Activated CD4-positive, alpha-beta memory T cell treated with anti-CD3 and anti-CD28 coated beads, Interleukin-2, amount 10 ng/mL, durations not matched to agents 7 days and 5 days (primary cell): Measurements from ENCODE around the gene LDB2. TPM values are rescaled to one million over a fixed set of nuclear protein-coding genes. Genes with fewer than 3 reads are reported as not detected.

ENCODE experiments used
- CTCF ChIA-PET: fragments of 350-600 bp; sonication (Branson Sonifier 250); formaldehyde crosslinking; loops from one replicate; lab custom pipeline; 2021; ENCODE audit warnings: antibody characterized with exemption, inconsistent platforms; lab: Charles Lee
- POLR2A ChIA-PET: fragments of 350-600 bp; sonication (Branson Sonifier 250); formaldehyde crosslinking; loops from one replicate; lab custom pipeline; 2021; ENCODE audit warnings: antibody characterized with exemption; lab: Charles Lee
- DNase-seq: peaks from one replicate; pipeline ENCODE4 v3.0.0-alpha.2; 2020
- H3K27ac Mint-ChIP-seq: one replicate; pipeline ENCODE4 v1.8.0; 2021; ENCODE audit warnings: mild to moderate bottlenecking, mixed read lengths
- H3K27me3 Mint-ChIP-seq: one replicate; pipeline ENCODE4 v1.8.0; 2021; ENCODE audit warnings: mixed read lengths
- H3K36me3 Mint-ChIP-seq: one replicate; pipeline ENCODE4 v1.8.0; 2021; ENCODE audit warnings: low read depth, mixed read lengths
- H3K4me1 Mint-ChIP-seq: one replicate; pipeline ENCODE4 v1.8.0; 2021; ENCODE audit warnings: mixed read lengths
- H3K4me3 Mint-ChIP-seq: one replicate; pipeline ENCODE4 v1.8.0; 2021; ENCODE audit warnings: mild to moderate bottlenecking, mixed read lengths
- H3K9me3 Mint-ChIP-seq: one replicate; pipeline ENCODE4 v1.8.0; 2021; ENCODE audit warnings: mixed read lengths
- total RNA-seq, 2 experiments: library from RNA; stranded (reverse); gene quantifications; one replicate each; pipeline ENCODE4 v1.2.3, GENCODE V29; 2021

Gene LDB2
- total RNA-seq, 2 experiments from 2014 or later = not detected

DNA sequence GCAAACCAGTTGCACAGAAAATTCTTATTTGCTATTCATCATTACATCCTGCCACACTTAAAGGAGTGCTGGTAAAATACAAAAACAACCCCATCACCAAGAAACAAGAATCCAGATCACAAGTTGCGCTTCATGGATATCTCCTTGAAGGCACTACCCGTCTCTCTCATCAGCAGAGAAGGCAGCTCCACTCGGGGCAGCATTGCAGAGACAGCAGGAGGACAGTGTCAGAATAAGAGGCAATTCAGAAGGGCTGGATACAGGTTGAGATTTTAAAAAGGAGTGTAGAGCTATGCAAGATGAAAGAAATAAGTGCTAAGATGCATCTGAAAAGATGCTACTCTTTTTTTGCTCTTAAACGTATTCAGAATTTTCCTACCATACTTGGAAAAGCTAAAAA is 71.4 kb downstream of the LDB2 start:
- CTCF ChIA-PET = no interaction called here
- Mint-ChIP-seq H3K27me3 (peaks cover 4% of the 10 kb centered on the region), H3K36me3 (no peaks in the 10 kb centered on the region), H3K9me3 (no peaks in the 10 kb centered on the region), H3K4me1 (no peaks in the 10 kb centered on the region), H3K27ac (no peak overlapping the region), H3K4me3 (no peak overlapping the region)
- POLR2A ChIA-PET = no interaction called here
- DNase-seq = no peak

DNA sequence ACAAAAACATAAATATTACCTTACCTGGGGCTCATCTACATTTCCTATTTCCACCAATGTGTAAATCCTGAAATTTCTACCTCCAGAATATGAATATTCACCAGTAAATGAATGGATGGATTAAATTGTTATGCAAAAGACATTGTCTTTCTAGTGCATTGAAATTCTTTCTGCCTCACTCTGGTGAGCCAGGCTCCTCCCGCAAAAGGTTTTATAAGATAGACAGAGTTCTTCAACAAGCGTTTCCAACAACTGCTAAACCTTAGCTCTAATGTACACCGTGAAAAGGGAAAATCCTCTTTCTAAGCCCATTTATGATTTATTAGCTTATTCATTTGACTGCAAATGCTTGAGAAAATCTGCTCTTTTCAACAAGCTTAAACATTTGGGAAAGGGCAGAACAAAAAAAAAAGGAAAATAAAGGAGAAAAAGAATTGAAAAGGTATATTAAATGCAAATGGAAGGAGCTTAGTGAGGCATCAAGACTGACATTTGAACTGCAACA is 72.0 kb downstream of the LDB2 start:
- no peaks in the 10 kb centered on the region for H3K36me3 Mint-ChIP-seq
- peaks cover 4% of the 10 kb centered on the region for H3K27me3 Mint-ChIP-seq
- no peak overlapping the region for H3K4me3 Mint-ChIP-seq
- CTCF ChIA-PET = no interaction called here
- no peaks in the 10 kb centered on the region for H3K9me3 Mint-ChIP-seq
- H3K27ac Mint-ChIP-seq = no peak overlapping the region
- POLR2A ChIA-PET = no interaction called here
- DNase-seq = no peak
- H3K4me1 Mint-ChIP-seq = no peaks in the 10 kb centered on the region

DNA sequence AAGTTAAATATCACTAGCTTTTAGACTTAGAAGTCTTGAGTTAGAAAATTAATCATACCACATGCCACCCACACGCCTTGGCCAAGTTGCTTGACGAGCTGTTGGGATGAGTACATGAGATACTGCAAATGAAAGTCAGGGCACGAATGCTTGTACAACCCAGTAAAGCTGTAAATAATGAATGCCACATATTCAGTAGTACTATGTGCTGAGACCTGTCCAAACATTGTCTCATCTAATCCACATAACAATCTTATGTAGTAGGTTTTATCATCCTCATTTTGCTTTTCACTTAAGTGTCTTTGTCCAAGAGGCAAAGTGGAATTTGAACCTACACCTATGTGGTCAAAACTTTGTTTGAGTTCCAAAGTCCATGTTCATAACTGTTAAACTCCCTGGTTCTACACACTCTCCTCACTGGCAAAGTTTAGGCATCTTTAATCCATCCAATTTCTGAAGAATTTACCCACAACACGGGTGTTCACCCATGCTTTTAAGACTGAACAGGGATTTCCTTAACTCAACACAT is 74.1 kb downstream of the LDB2 start:
- ChIA-PET CTCF (interaction anchor here (1.1 kb wide), 1 partner anchor 15 kb away, joined by 3 read pairs; no protein-coding TSS in a partner anchor), POLR2A (no interaction called here)

DNA sequence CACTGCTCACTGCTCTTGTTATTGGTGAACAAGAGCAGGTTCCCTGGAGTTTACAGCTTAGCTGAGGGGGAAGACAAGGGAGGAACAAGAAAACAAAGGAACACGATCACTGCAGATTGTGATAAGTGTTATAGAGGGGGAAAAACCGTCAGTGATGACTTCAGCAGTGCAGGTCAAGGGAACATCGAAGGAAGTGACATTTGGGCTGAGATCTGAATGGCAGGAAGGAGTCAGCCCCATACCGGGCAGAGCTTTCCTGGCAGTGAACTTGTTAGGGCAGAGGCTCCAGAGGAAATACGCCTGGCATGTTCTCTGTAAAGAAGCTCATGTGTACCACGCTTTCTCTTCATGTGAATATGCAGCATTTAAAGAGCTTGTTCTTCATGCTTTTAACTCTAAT is 78.1 kb downstream of the LDB2 start:
- Mint-ChIP-seq H3K4me3 (no peak overlapping the region), H3K4me1 (no peaks in the 10 kb centered on the region), H3K9me3 (no peaks in the 10 kb centered on the region), H3K27me3 (no peaks in the 10 kb centered on the region), H3K27ac (no peak overlapping the region), H3K36me3 (no peaks in the 10 kb centered on the region)
- ChIA-PET CTCF (no interaction called here), POLR2A (no interaction called here)
- no peak for DNase-seq

More for the DNA sequence above, 74.1 kb downstream of the LDB2 start:
- Mint-ChIP-seq H3K4me1 (no peaks in the 10 kb centered on the region), H3K27ac (no peak overlapping the region), H3K9me3 (no peaks in the 10 kb centered on the region), H3K27me3 (peaks cover 4% of the 10 kb centered on the region), H3K36me3 (no peaks in the 10 kb centered on the region), H3K4me3 (no peak overlapping the region)
- no peak for DNase-seq

DNA sequence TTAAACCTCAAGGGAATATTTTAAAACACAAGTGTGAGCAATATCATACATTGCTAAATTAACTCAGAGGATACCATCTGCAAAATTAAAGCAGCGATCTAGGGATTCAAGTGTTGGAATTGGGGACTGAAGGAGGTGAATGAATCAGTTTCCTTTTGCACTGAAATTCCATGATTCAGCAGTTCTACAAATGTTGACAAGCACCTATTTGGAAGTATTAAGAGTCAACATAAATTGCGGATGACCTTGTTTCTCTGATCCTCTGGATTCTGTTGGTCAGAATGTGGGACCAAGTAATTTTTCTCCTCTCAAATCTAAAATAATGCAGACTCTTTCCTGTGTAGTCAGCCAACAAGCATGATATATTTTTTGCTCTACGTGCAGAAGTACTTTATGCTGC is 78.8 kb downstream of the LDB2 start:
- DNase-seq = no peak
- no peaks in the 10 kb centered on the region for H3K4me1 Mint-ChIP-seq
- H3K4me3 Mint-ChIP-seq = no peak overlapping the region
- no peak overlapping the region for H3K27ac Mint-ChIP-seq
- H3K27me3 Mint-ChIP-seq = no peaks in the 10 kb centered on the region
- POLR2A ChIA-PET = no interaction called here
- CTCF ChIA-PET = no interaction called here
- no peaks in the 10 kb centered on the region for H3K36me3 Mint-ChIP-seq
- no peaks in the 10 kb centered on the region for H3K9me3 Mint-ChIP-seq

DNA sequence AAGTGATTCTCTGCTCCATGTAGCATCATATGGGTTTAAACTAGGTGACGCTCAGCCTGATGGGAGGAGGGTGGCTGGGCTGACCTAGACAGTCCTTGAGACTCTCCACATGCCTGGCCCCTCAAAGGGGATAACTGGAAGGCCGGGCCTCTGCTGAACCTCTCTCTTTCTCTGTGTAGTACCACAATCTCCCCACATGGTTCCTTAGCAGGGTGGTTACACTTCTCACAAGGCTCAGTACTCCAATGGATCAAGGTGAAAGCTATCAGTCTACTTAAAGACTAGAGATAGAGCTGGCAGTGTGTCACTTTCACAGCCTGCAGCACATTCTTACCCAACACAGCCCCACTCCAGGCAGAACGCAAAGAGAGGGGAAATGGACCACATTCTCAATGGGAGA is 80.4 kb downstream of the LDB2 start:
- Mint-ChIP-seq H3K27ac (no peak overlapping the region), H3K4me1 (no peaks in the 10 kb centered on the region)
- CTCF ChIA-PET = no interaction called here

DNA sequence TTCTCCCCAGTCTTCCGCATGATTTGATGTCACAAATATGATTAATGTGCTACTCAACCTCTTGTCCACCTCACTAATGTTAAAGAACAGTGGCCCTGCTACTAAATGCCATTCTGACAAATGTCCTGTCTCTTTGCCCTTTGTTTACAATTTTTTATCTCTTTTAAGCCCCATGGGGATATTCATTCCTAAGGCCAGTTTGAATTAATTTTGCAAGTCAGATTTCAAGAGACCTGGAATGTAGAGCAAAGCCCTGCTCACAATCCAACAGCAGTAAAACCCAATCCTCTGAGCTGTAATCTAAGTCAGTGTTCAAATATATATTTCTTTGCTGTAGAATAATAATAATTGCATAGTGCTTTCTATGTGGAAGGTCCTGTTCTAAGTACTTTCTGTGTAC is 81.2 kb downstream of the LDB2 start:
- CTCF ChIA-PET = no interaction called here
- no peak for DNase-seq
- Mint-ChIP-seq H3K27me3 (no peaks in the 10 kb centered on the region), H3K9me3 (no peaks in the 10 kb centered on the region), H3K27ac (no peak overlapping the region), H3K4me3 (no peak overlapping the region), H3K36me3 (no peaks in the 10 kb centered on the region), H3K4me1 (no peaks in the 10 kb centered on the region)
- POLR2A ChIA-PET = no interaction called here

More for the DNA sequence above, 80.4 kb downstream of the LDB2 start:
- Mint-ChIP-seq H3K27me3 (no peaks in the 10 kb centered on the region), H3K9me3 (no peaks in the 10 kb centered on the region), H3K4me3 (no peak overlapping the region), H3K36me3 (no peaks in the 10 kb centered on the region)
- POLR2A ChIA-PET = no interaction called here
- no peak for DNase-seq

DNA sequence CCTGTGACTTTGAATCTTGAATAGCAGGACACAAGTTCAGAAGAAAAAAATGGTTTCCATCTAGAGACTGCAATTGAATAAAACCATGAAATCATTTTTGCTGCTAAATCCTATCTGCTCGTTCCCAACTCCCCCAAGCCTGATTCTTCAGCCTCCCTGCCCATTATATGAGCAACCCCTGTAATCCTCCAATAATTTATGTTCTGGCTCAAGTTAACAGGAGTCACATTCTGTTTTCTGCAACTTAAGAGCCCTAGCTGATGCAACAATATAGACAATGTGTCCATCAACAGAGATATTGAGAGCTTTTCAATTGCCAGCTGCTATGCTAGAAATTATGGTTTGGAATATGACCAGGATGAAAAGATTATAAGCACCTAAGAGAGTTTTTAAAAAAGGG is 84.1 kb downstream of the LDB2 start:
- POLR2A ChIA-PET = no interaction called here
- Mint-ChIP-seq H3K9me3 (no peaks in the 10 kb centered on the region), H3K4me3 (no peak overlapping the region), H3K27me3 (no peaks in the 10 kb centered on the region), H3K36me3 (no peaks in the 10 kb centered on the region), H3K27ac (no peak overlapping the region), H3K4me1 (no peaks in the 10 kb centered on the region)
- CTCF ChIA-PET = no interaction called here
- no peak for DNase-seq

DNA sequence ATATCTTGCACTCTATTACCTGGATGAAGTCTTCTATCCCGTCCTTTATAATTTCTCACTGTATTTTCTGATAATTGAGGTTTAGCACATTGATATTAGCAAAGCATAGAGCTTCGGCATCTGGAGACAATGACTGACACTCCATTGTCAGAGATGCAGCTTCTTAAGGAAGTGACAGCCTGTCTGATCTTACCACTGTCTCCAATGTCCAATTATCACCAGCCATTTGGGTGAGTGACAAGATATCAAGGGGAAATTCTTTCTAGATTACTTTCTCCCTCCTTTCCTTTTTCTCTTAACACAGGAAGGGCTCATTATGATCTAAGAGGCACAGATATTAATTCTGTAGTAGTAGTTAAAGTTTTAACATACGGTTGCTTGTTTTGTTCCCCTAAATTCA is 86.4 kb downstream of the LDB2 start:
- Mint-ChIP-seq H3K27ac (no peak overlapping the region), H3K9me3 (no peaks in the 10 kb centered on the region), H3K4me1 (no peaks in the 10 kb centered on the region), H3K36me3 (no peaks in the 10 kb centered on the region), H3K27me3 (no peaks in the 10 kb centered on the region), H3K4me3 (no peak overlapping the region)
- ChIA-PET CTCF (no interaction called here), POLR2A (no interaction called here)
- DNase-seq = no peak

DNA sequence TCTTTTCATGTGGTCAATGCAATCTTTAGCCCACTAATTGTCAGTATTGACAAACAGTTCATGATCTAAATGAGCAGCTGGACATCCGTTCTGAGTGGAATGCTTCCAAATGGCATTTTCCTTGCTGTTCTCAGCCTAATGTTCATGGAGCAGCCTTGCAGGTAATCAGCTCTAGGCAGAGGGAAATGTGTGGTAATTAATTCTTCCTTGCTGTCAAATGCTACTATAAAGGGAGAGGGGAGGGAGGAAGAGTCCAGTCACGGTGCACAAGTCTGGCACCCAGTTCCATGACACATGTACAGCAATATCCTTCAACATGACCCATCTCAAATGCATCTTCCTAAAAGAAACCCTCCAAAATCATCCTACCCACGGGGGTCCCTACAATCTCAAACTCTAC is 88.5 kb downstream of the LDB2 start:
- CTCF ChIA-PET = no interaction called here
- Mint-ChIP-seq H3K27me3 (no peaks in the 10 kb centered on the region), H3K4me3 (no peak overlapping the region), H3K4me1 (no peaks in the 10 kb centered on the region), H3K27ac (no peak overlapping the region), H3K36me3 (no peaks in the 10 kb centered on the region), H3K9me3 (no peaks in the 10 kb centered on the region)
- DNase-seq = no peak
- POLR2A ChIA-PET = no interaction called here

DNA sequence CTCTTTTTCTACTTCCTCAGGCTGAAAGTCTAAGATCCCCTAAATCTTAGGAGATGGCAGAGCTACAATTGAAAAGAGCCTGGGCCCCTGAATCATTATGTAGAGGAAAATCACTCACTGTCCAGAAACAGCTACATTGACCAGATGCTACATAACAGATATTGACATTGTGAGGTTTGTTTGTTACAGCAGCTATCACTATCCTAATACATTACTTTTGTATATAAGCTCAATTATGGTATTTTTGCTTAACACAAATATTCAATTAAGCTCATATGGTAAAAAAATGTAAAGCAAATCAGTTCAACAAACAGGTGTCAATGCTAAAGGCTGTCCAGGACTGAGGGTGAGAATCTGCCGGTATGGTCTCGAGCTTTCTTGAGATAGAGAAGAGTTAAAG is 89.4 kb downstream of the LDB2 start:
- H3K9me3 Mint-ChIP-seq = no peaks in the 10 kb centered on the region
- CTCF ChIA-PET = interaction anchor here (1.1 kb wide), 1 partner anchor 12 kb away, joined by 3 read pairs; no protein-coding TSS in a partner anchor
- DNase-seq = no peak

DNA sequence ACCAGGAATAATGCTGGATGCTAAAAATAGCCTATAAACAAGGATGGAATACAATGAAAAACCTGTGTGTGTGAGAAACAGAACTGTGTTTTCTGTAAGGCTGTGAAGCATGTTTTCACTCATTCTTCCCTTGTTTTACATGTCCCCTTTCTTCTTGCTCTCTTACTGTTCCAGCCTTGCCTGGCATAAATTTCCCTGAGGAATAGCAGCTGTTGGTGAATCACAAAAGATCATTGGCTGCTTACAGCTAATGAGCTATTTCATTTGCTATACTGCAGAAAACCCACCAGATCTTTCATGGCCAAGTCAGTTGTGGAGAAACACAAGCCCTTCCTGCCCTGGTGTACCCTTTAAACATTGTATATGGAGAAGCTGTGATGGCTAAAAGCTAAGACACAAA is 91.1 kb downstream of the LDB2 start:
- H3K4me3 Mint-ChIP-seq = no peak overlapping the region
- no peaks in the 10 kb centered on the region for H3K36me3 Mint-ChIP-seq
- ChIA-PET POLR2A (no interaction called here), CTCF (no interaction called here)
- no peak for DNase-seq
- no peaks in the 10 kb centered on the region for H3K9me3 Mint-ChIP-seq
- no peaks in the 10 kb centered on the region for H3K27me3 Mint-ChIP-seq
- no peaks in the 10 kb centered on the region for H3K4me1 Mint-ChIP-seq
- no peak overlapping the region for H3K27ac Mint-ChIP-seq

More for the DNA sequence above, 89.4 kb downstream of the LDB2 start:
- no peaks in the 10 kb centered on the region for H3K27me3 Mint-ChIP-seq
- no peaks in the 10 kb centered on the region for H3K36me3 Mint-ChIP-seq
- H3K27ac Mint-ChIP-seq = no peak overlapping the region
- POLR2A ChIA-PET = no interaction called here
- no peaks in the 10 kb centered on the region for H3K4me1 Mint-ChIP-seq
- no peak overlapping the region for H3K4me3 Mint-ChIP-seq

DNA sequence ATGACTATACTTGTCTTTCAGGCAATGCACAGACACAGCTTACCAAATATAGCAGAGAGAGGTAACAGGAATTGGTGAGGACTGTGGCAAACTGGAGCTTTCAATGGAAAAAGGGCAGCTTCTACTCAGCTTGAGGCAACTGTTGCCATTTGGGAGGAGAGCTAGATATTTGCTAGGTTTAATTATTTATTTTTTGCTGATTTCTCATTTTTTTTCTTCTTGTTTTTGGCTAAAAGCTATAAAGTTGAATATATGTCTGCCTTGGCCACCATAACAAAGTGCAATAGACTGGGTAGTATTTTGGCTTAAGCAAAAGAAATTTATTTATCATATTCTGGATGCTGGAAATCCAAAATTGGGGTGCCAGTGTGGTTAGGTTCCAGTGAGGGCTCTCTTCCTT is 93.9 kb downstream of the LDB2 start:
- H3K36me3 Mint-ChIP-seq = no peaks in the 10 kb centered on the region
- DNase-seq = no peak
- H3K4me3 Mint-ChIP-seq = no peak overlapping the region
- ChIA-PET POLR2A (no interaction called here), CTCF (no interaction called here)
- no peaks in the 10 kb centered on the region for H3K4me1 Mint-ChIP-seq
- H3K27ac Mint-ChIP-seq = no peak overlapping the region
- H3K9me3 Mint-ChIP-seq = peaks cover 3% of the 10 kb centered on the region
- no peaks in the 10 kb centered on the region for H3K27me3 Mint-ChIP-seq

DNA sequence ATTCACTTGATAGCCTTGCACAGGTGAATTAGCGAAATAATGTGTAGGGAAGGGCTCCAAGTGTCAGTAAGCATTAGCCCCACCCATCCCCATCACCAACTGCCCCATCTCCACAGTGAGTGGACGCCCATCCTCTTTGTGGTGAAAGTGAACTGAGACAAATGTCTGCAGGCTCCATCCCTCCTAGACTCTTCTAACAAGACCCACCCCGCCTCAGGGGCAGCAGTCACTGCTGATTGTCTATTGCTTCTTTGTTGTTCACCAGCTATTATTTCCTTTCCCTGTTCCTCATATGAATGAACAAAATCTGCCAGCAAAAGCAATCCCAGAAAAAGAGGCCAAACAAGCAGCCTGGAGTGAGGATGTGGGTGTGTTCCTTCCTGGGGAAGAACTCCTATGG is 96.4 kb downstream of the LDB2 start:
- no peak overlapping the region for H3K27ac Mint-ChIP-seq
- no peak overlapping the region for H3K4me3 Mint-ChIP-seq
- H3K27me3 Mint-ChIP-seq = no peaks in the 10 kb centered on the region
- ChIA-PET POLR2A (no interaction called here), CTCF (interaction anchor here (0.6 kb wide), 1 partner anchor 539 kb away, joined by 3 read pairs; no protein-coding TSS in a partner anchor)
- peaks cover 3% of the 10 kb centered on the region for H3K9me3 Mint-ChIP-seq
- no peaks in the 10 kb centered on the region for H3K4me1 Mint-ChIP-seq
- no peak for DNase-seq
- no peaks in the 10 kb centered on the region for H3K36me3 Mint-ChIP-seq
